Parietal lobe (tissue), 2 donors: ENCODE measurements around the gene BIN1. TPM values are rescaled to one million over a fixed set of nuclear protein-coding genes. Genes with fewer than 3 reads are reported as not detected.

ENCODE experiments used
- small RNA-seq: library from RNA; depleted of rRNA; stranded (forward); fragments of <200 nt; gene quantifications from one replicate; pipeline ENCODE3, GENCODE V24; 2014; ENCODE audit warnings: low replicate concordance
- total RNA-seq: library from RNA; depleted of rRNA; stranded (reverse); fragments of >200 nt; gene quantifications from one replicate; pipeline ENCODE4 v1.2.3, GENCODE V29; 2014

BIN1 gene
- total RNA-seq, result 67.9 TPM

GRCh38 chr2:127106991-127107621 is at the start of gene BIN1:
TSS of gene BIN1 (minus strand) at chr2:127107154. CDS start at chr2:127106943, 211 bp downstream.

Small RNAs within 50 kb of the gene (small RNA-seq; reads per million reads assigned to genes)
- not detected for gene RNU7-182P

Other genes with a start within 250 kb of the BIN1 start
- not detected for gene TEX51, start 208.3 kb downstream of the BIN1 start, total RNA-seq
- 3.1 TPM for gene CYP27C1, start 113.1 kb upstream of the BIN1 start, total RNA-seq
- gene ERCC3, start 187.0 kb upstream of the BIN1 start, total RNA-seq, result 72.0 TPM